Vagina (tissue), 2 donors: ENCODE data around the gene STK32B.

Experiments used
- POLR2AphosphoS5 ChIP-seq, 2 donors: sonication (generic); formaldehyde crosslinking; IDR thresholded peaks; one replicate each; pipeline ENCODE4 v1.9.0; 2017; ENCODE audit warnings: antibody characterized with exemption in 2 of 2, mild to moderate bottlenecking in 2 of 2, low read depth in 1 of 2; ENCODE audit not compliant: insufficient read depth in 1 of 2
- TF ChIP-seq, protein P1 (sequence below), 3 experiments: fragments of 450-650 bp in 2 of 3; fragments of 200-600 bp in 1 of 3; sonication (generic) in 1 of 3; IDR thresholded peaks; one replicate each; pipeline ENCODE4 v1.5.1; 2017 to 2019; ENCODE audit warnings: antibody characterized with exemption in 3 of 3, mild to moderate bottlenecking in 2 of 3, moderate library complexity in 2 of 3

- no peak for TF ChIP-seq POLR2AphosphoS5 (IDR thresholded peaks at IDR 0.05; ENCODE audit: insufficient read depth in 1 of 2, low read depth in 1 of 2)
- TF ChIP-seq, protein P1, sequence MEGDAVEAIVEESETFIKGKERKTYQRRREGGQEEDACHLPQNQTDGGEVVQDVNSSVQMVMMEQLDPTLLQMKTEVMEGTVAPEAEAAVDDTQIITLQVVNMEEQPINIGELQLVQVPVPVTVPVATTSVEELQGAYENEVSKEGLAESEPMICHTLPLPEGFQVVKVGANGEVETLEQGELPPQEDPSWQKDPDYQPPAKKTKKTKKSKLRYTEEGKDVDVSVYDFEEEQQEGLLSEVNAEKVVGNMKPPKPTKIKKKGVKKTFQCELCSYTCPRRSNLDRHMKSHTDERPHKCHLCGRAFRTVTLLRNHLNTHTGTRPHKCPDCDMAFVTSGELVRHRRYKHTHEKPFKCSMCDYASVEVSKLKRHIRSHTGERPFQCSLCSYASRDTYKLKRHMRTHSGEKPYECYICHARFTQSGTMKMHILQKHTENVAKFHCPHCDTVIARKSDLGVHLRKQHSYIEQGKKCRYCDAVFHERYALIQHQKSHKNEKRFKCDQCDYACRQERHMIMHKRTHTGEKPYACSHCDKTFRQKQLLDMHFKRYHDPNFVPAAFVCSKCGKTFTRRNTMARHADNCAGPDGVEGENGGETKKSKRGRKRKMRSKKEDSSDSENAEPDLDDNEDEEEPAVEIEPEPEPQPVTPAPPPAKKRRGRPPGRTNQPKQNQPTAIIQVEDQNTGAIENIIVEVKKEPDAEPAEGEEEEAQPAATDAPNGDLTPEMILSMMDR (IDR thresholded peaks at IDR 0.05), result no peak
Measured at GRCh38 chr4:5341526-5341925, 290.2 kb downstream of the STK32B start.
